SU-DHL-6 (cell line): ENCODE data around the gene BPIFA3.

ENCODE experiments used
- H2AFZ ChIP-seq: fragments of 200-600 bp; sonication (generic); 2 replicates; pipeline ENCODE4 v1.6.1; 2014; ENCODE audit warnings: low read depth, mild to moderate bottlenecking, moderate library complexity, mixed read lengths, antibody characterized with exemption, low read length; ENCODE audit not compliant: severe bottlenecking
- H3F3A ChIP-seq: fragments of 200-600 bp; shearing (Covaris generic); 2 replicates; pipeline ENCODE4 v1.6.0; 2016; ENCODE audit warnings: antibody characterized with exemption, mild to moderate bottlenecking; ENCODE audit not compliant: insufficient read depth
- H3K27ac ChIP-seq: fragments of 200-600 bp; sonication (generic); 2 replicates; pipeline ENCODE4 v1.5.1; 2016; ENCODE audit warnings: low read depth, mild to moderate bottlenecking, low read length, moderate library complexity, mixed read lengths
- H3K27me3 ChIP-seq: fragments of 200-600 bp; sonication (generic), shearing (Covaris generic); 2 replicates; pipeline ENCODE4 v1.6.0; 2014; ENCODE audit warnings: mild to moderate bottlenecking, low read length
- H3K36me3 ChIP-seq: fragments of 200-600 bp; sonication (generic); 2 replicates; pipeline ENCODE4 v1.6.1; 2014; ENCODE audit warnings: mild to moderate bottlenecking, low read length, mixed read lengths
- H3K4me2 ChIP-seq: fragments of 300-600, 200-600 bp; shearing (Covaris generic), sonication (generic); 2 replicates; pipeline ENCODE4 v1.6.0; 2014; ENCODE audit warnings: low read length, low read depth, mild to moderate bottlenecking; ENCODE audit not compliant: poor library complexity, severe bottlenecking
- H3K4me3 ChIP-seq: fragments of 200-600 bp; sonication (generic); 2 replicates; pipeline ENCODE4 v1.5.1; 2014; ENCODE audit warnings: antibody characterized with exemption, low read length, mild to moderate bottlenecking, mixed read lengths; ENCODE audit not compliant: insufficient read depth, poor library complexity, severe bottlenecking
- H3K79me2 ChIP-seq: fragments of 200-600 bp; sonication (generic); 2 replicates; pipeline ENCODE4 v1.6.1; 2014; ENCODE audit warnings: mild to moderate bottlenecking, low read length, moderate library complexity; ENCODE audit not compliant: insufficient read depth
- H3K9ac ChIP-seq: fragments of 200-600 bp; sonication (generic); 2 replicates; pipeline ENCODE4 v1.7.0; 2014; ENCODE audit warnings: mild to moderate bottlenecking, low read length
- H3K9me2 ChIP-seq: fragments of 200-600 bp; sonication (generic); replicated peaks from 2 replicates; pipeline ENCODE4 v1.6.1; 2014; ENCODE audit warnings: low read length; ENCODE audit not compliant: insufficient read depth
- H3K9me3 ChIP-seq: fragments of 200-600 bp; sonication (generic); 2 replicates; pipeline ENCODE4 v1.6.1; 2014; ENCODE audit warnings: low read length, mixed read lengths; ENCODE audit not compliant: insufficient read depth
- H4K20me1 ChIP-seq: fragments of 200-600 bp; sonication (generic); 2 replicates; pipeline ENCODE4 v1.6.1; 2014; ENCODE audit warnings: low read depth, mild to moderate bottlenecking, antibody characterized with exemption, low read length, moderate library complexity, mixed read lengths
- CTCF ChIP-seq: fragments of 200-600 bp; sonication (generic); IDR thresholded peaks from one replicate; pipeline ENCODE4 v1.5.1; 2017; ENCODE audit warnings: antibody characterized with exemption, mild to moderate bottlenecking, low read length, moderate library complexity; ENCODE audit not compliant: insufficient read depth, poor library complexity, severe bottlenecking
- EZH2phosphoT487 ChIP-seq: fragments of 200-600 bp; sonication (generic), shearing (Covaris generic); conservative IDR thresholded peaks from 2 replicates; pipeline ENCODE4 v1.6.1; 2018; ENCODE audit warnings: mild to moderate bottlenecking, antibody characterized with exemption, low read length, moderate library complexity, mixed read lengths

Gene BPIFA3

GRCh38 chr20:33202451-33202850 is 14.7 kb upstream of the BPIFA3 start:
- Histone ChIP-seq H3K9me3 (no peaks in the 10 kb centered on the region), H3K27me3 (no peaks in the 10 kb centered on the region), H3K9me2 (no peaks in the 10 kb centered on the region), H3F3A (no peaks in the 10 kb centered on the region), H2AFZ (no peak overlapping the region), H3K4me3 (no peak overlapping the region), H3K9ac (no peak overlapping the region), H3K79me2 (no peaks in the 10 kb centered on the region), H3K27ac (no peak overlapping the region), H4K20me1 (no peaks in the 10 kb centered on the region), H3K4me2 (no peak overlapping the region), H3K36me3 (no peaks in the 10 kb centered on the region)
- TF ChIP-seq EZH2phosphoT487 (no peak), CTCF (no peak)

GRCh38 chr20:33203444-33203843 is 13.7 kb upstream of the BPIFA3 start:
- H3F3A ChIP-seq = no peaks in the 10 kb centered on the region
- H2AFZ ChIP-seq = no peak overlapping the region
- H3K9ac ChIP-seq = no peak overlapping the region
- H4K20me1 ChIP-seq = no peaks in the 10 kb centered on the region
- no peak overlapping the region for H3K4me2 ChIP-seq
- H3K9me3 ChIP-seq = no peaks in the 10 kb centered on the region
- H3K79me2 ChIP-seq = no peaks in the 10 kb centered on the region
- no peaks in the 10 kb centered on the region for H3K27me3 ChIP-seq
- no peaks in the 10 kb centered on the region for H3K9me2 ChIP-seq
- TF ChIP-seq EZH2phosphoT487 = no peak
- no peaks in the 10 kb centered on the region for H3K36me3 ChIP-seq
- no peak overlapping the region for H3K4me3 ChIP-seq
- no peak overlapping the region for H3K27ac ChIP-seq

- H3K4me3 ChIP-seq = no peak overlapping the region
- no peaks in the 10 kb centered on the region for H3K9me2 ChIP-seq
- no peaks in the 10 kb centered on the region for H4K20me1 ChIP-seq
- no peaks in the 10 kb centered on the region for H3K27me3 ChIP-seq
- no peak overlapping the region for H3K4me2 ChIP-seq
- H3K36me3 ChIP-seq = no peaks in the 10 kb centered on the region
- no peaks in the 10 kb centered on the region for H3F3A ChIP-seq
- H3K27ac ChIP-seq = no peak overlapping the region
- no peak overlapping the region for H3K9ac ChIP-seq
- H2AFZ ChIP-seq = no peak overlapping the region
- no peaks in the 10 kb centered on the region for H3K79me2 ChIP-seq
- TF ChIP-seq EZH2phosphoT487 (no peak), CTCF (no peak)
- H3K9me3 ChIP-seq = no peaks in the 10 kb centered on the region
Observed at GRCh38 chr20:33209789-33210188, 7.4 kb upstream of the BPIFA3 start.

DNA sequence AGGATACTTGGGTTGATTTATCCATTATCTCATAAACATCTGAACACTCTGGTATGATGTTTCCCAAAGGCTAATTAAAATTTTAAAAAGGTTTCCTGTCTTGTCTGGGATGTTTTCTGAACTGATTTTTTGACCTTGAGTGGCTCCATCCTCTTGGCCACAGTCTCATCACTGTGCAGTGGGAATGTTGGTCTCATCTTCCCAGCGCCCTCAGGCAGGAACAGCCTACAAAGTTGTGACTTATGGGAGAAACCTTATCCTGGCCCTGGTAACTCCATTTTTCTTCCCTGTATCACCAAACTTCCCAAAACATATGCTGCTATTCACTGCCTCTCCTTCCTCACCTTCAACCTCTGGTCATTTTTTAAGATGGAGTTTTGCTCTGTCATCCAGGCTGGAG is 6.8 kb upstream of the BPIFA3 start:
- Histone ChIP-seq H3K27ac (no peak overlapping the region), H3K36me3 (no peaks in the 10 kb centered on the region), H3K9me3 (no peaks in the 10 kb centered on the region), H3F3A (no peaks in the 10 kb centered on the region), H3K27me3 (no peaks in the 10 kb centered on the region), H3K4me3 (no peak overlapping the region), H3K79me2 (no peaks in the 10 kb centered on the region), H3K9me2 (no peaks in the 10 kb centered on the region), H2AFZ (no peak overlapping the region), H3K9ac (no peak overlapping the region), H4K20me1 (no peaks in the 10 kb centered on the region), H3K4me2 (no peak overlapping the region)
- TF ChIP-seq EZH2phosphoT487 (no peak), CTCF (no peak)
